CD4-positive, alpha-beta T cell treated with Interleukin-12 subunit alpha and Interleukin-12 subunit beta, for 1 hour (primary cell): ENCODE measurements around the gene CPNE5.

Experiments
- DNase-seq: peaks from one replicate; pipeline ENCODE4 v3.0.0-alpha.2; 2020

CPNE5 gene

DNA sequence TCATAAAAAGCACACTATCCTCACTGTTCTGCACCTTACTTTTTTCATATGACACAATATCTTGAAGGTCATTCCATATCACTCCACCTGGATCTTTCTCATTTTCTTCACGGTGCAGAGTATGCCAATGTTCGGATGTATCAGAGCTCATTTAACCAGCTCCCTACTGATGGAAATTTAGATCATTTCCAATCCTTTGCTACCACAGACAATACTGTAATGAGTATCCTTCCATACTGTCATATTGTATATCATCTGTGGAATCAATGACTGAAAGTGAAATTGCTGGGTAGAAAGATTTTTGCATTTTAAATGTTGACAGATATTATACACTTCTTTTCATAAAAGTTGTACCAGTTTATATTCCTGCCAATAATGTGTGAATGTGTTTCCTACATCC lies 143.8 kb downstream of the CPNE5 start:
- DNase-seq, result no peak

DNA sequence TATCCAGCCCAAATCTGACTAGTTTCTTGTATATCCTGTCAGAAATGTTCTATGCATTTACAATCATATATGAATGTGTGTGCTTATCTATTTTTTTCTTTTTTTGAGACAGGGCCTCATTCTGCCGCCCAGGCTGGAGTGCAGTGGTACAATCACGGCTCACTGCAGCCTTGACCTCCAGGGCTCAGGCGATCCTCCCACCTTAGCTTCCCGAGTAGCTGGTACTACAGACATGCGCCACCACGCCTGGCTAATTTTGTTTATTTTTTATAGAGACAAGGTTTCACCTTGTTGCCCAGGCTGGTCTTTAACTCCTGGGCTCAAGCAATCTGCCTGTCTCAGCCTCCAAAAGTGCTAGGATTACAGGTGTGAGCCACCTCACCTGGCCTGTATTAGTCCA lies 144.6 kb downstream of the CPNE5 start:
- no peak for DNase-seq

DNA sequence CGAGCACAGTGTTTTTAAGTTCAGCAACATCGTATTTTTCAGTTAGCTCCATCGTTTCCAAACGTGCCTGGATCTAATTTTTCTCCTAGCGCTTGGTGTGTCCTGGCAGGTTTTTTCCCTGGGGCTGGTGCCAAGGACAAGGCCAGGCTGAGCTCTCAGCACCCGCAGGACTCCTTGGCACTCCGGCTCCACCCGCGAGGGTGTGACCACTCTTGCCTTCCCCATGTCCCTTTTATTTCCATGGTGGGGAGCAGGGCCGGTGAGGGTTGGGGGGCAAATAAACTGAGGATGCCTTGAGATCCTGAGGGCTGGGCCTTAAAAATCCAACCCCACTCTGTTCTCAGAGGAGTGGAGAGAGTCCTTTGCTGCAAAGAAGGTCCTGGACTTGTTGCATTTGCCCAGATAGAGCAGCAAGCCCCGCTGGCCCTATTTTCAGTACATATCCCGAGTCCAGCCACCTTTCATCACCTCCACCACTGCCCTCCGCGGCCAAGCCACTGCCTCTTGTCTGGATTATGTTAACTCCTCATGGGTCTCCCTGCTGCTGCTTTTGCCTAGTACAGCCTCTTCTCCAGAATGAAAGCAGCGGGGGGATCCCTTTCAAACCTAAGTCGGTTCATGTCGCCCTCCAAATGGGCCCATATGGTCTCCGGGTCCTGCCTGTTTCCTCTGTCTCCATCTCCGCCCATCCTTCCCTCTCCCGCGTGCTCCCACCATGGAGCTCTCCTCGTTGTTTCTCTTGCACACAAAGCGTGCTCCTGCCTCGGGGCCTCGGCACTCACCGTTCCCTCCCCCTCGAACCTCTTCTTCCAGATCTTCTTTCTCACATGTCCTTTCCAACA lies 146.2 kb downstream of the CPNE5 start:
- DNase-seq, result no peak

DNA sequence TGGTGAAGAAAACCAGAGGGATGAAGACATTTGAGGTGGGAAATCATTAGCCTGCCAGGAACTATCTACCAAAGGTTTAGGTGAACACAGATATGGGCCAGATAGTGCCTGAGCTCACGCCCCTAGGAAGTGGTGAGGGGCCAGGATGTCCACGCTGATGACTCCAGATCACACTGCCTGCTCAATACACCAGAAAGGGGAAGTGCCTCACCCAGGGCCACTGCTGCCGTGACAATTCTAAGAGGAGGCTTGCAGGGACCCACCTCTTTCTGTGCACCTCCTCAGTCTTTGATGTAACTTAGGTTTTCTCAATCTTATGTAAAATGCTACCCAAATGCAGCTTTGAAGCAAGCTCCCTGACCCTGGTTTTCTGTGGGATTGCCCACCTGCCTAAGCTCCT lies 147.0 kb downstream of the CPNE5 start:
- peak; percentile 48 for DNase-seq

DNA sequence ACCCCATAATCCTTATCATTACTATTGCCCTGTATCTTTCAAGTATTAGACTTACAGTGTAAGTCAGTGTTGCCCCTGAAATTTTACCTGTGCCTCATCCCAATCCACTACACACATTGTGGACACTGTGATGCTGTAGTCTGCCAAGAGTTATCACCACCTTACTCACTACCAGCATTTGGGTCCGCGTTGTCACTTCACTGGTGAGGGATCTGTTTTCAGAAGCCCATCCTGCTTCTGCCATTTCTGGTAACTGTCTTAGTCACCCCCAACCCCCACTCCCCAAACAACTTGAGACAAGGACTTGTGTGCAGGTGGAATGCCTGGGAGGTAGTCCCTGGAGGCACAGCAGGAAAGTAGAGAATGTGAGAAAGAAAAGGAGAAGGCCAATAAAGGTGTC lies 147.6 kb downstream of the CPNE5 start:
- no peak for DNase-seq

DNA sequence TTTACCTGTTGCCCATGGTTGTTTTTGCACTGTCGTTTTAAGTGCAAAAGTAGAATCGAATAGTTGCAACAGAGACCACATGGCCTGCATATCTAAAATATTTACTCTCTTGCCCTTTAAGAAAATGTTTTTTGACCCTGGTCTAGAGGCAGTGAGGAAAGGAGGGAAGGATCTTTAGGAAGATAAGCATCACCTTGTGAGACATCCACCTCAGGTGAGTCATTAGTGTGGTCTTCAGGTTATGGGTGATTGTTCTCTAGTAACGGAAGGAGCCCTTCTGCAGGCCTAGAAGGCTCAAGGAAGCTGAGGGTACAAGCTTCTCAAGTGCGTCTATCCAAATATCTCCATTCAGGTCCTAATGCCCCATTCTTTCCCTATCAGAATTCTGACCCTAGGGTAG lies 148.2 kb downstream of the CPNE5 start:
- DNase-seq, result no peak
